Natural killer cell (primary cell): ENCODE results near the gene SOS1. TPM values are rescaled to one million over a fixed set of nuclear protein-coding genes. Genes with fewer than 3 reads are reported as not detected.

ENCODE experiments used
- ATAC-seq, 3 donors: fragments of 150-1000 bp in 2 of 3; fragments of 200-7000 bp in 1 of 3; cut with Tn5 transposase; 1 replicate in 1 of 3; 2 replicates in 2 of 3; pipeline ENCODE4 v1.10.0; 2021; ENCODE audit warnings: mild to moderate bottlenecking in 2 of 3, moderate library complexity in 2 of 3
- DNase-seq, 2 donors: peaks; one replicate each; pipeline versions ENCODE4 v3.0.0 to v3.0.0-alpha.2; 2013 to 2021; ENCODE audit warnings: mixed read lengths in 1 of 2
- H3K27ac ChIP-seq: one replicate; pipeline ENCODE4 v1.5.1; 2013; ENCODE audit warnings: mild to moderate bottlenecking, low read length
- H3K27me3 ChIP-seq: one replicate; pipeline ENCODE4 v1.6.1; 2013; ENCODE audit warnings: low read length; ENCODE audit not compliant: control insufficient read depth, insufficient read depth
- H3K36me3 ChIP-seq: one replicate; pipeline ENCODE4 v1.6.1; 2013; ENCODE audit warnings: low read length; ENCODE audit not compliant: control insufficient read depth, insufficient read depth
- H3K4me1 ChIP-seq: one replicate; pipeline ENCODE4 v1.6.1; 2013; ENCODE audit warnings: low read length; ENCODE audit not compliant: control insufficient read depth, insufficient read depth
- H3K4me3 ChIP-seq: one replicate; pipeline ENCODE4 v1.5.1; 2013; ENCODE audit warnings: low read length
- H3K9me3 ChIP-seq: one replicate; pipeline ENCODE4 v1.6.1; 2013; ENCODE audit warnings: low read length; ENCODE audit not compliant: control insufficient read depth, insufficient read depth
- H3K27ac Mint-ChIP-seq, 2 donors: one replicate each; pipeline ENCODE4 v1.8.0; 2022; ENCODE audit warnings: mild to moderate bottlenecking in 2 of 2, mixed read lengths in 2 of 2, moderate library complexity in 1 of 2
- H3K27me3 Mint-ChIP-seq, 2 donors: one replicate each; pipeline ENCODE4 v1.8.0; 2022; ENCODE audit warnings: low read depth in 2 of 2, mixed read lengths in 2 of 2
- H3K36me3 Mint-ChIP-seq: one replicate; pipeline ENCODE4 v1.8.0; 2022; ENCODE audit warnings: mixed read lengths
- H3K4me1 Mint-ChIP-seq, 2 donors: one replicate each; pipeline ENCODE4 v1.8.0; 2022; ENCODE audit warnings: mixed read lengths in 2 of 2
- H3K4me3 Mint-ChIP-seq: one replicate; pipeline ENCODE4 v1.8.0; 2022; ENCODE audit warnings: mild to moderate bottlenecking, moderate library complexity, mixed read lengths
- H3K9me3 Mint-ChIP-seq, 2 donors: one replicate each; pipeline ENCODE4 v1.8.0; 2022; ENCODE audit warnings: mixed read lengths in 2 of 2
- WGBS: methylation state at CpG from one replicate; pipeline ENCODE4 v1.1.7; 2013; ENCODE audit warnings: missing lambda C conversion rate; ENCODE audit not compliant: insufficient coverage; 5-methylcytosine and 5-hydroxymethylcytosine counted together
- intact Hi-C: fragments of 100-400 bp; cut with micrococcal nuclease; formaldehyde crosslinking; loops from one replicate; pipeline ENCODE4 v1.14.2; 2022
- total RNA-seq, 4 donors: library from RNA; stranded (reverse); fragments of 120-200 nt in 1 of 4; gene quantifications; one replicate each; pipeline versions ENCODE4 v1.2.3 to v1.2.4, GENCODE V29; 2013 to 2022
- TF ChIP-seq, protein P1 (sequence below): fragments of 200-600 bp; IDR thresholded peaks from one replicate; pipeline ENCODE4 v1.8.0; 2022; ENCODE audit warnings: antibody characterized with exemption

The SOS1 gene
- total RNA-seq, 3 donors from 2014 or later (not counting 1 experiment from before 2014, with no cell fraction given): 32.6 to 73.9 (median 52.7) TPM

- no peak for ATAC-seq
- no peaks in the 10 kb centered on the region for H3K36me3 Mint-ChIP-seq
- intact Hi-C loops: no loop called here
- peak overlapping the region; percentile 23 for H3K4me3 Mint-ChIP-seq
- H3K4me1 Mint-ChIP-seq: peaks cover 57% of the 10 kb centered on the region in 2 donors
- no peaks in the 10 kb centered on the region for H3K27me3 ChIP-seq
- WGBS: no CpG with 5 or more reads among the region's 1 CpG
- H3K9me3 ChIP-seq: no peaks in the 10 kb centered on the region
- H3K27ac ChIP-seq: no peak overlapping the region
- H3K9me3 Mint-ChIP-seq: no peaks in the 10 kb centered on the region
- H3K4me3 ChIP-seq: no peak overlapping the region
- no peaks in the 10 kb centered on the region for H3K36me3 ChIP-seq
- H3K27ac Mint-ChIP-seq: peak overlapping the region; percentile 77 to 79
- no peak for DNase-seq
- H3K4me1 ChIP-seq: peaks cover 11% of the 10 kb centered on the region
- no peaks in the 10 kb centered on the region for H3K27me3 Mint-ChIP-seq
- TF ChIP-seq, protein P1, sequence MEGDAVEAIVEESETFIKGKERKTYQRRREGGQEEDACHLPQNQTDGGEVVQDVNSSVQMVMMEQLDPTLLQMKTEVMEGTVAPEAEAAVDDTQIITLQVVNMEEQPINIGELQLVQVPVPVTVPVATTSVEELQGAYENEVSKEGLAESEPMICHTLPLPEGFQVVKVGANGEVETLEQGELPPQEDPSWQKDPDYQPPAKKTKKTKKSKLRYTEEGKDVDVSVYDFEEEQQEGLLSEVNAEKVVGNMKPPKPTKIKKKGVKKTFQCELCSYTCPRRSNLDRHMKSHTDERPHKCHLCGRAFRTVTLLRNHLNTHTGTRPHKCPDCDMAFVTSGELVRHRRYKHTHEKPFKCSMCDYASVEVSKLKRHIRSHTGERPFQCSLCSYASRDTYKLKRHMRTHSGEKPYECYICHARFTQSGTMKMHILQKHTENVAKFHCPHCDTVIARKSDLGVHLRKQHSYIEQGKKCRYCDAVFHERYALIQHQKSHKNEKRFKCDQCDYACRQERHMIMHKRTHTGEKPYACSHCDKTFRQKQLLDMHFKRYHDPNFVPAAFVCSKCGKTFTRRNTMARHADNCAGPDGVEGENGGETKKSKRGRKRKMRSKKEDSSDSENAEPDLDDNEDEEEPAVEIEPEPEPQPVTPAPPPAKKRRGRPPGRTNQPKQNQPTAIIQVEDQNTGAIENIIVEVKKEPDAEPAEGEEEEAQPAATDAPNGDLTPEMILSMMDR: no peak
These were observed 25.2 kb downstream of the SOS1 start for GRCh38 chr2:39095624-39096023.

DNA sequence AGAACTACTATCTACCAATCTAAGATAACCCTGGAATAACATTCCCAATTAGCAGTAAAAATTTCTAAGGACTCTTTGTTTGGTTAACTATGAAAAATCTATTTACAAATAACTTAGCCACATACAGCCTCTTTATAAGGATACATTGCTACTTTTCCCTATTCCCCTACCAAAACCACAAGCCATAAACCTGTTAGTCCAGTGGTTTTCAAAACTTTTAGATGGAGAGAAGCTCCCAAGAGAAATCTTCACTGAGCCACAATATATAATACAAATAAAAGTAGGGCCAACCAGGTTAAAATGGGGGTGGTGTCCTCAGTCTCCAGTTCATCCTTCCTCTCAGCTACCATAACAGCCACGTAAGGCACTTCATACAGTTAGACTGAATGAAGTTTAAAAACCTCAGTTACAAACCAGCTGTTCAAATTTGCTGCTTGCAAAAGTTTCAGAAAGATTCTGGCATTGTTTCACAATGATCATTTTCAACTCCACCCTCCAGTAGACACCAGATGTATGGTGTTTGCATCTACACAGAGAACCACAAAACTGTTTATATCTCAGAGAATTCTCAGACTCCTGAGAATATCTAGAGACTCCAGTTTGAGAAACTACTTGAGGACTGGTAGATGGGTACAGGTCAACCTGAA is 26.0 kb downstream of the SOS1 start:
- TF ChIP-seq, protein P1: no peak
- Mint-ChIP-seq H3K9me3 (no peaks in the 10 kb centered on the region), H3K36me3 (no peaks in the 10 kb centered on the region), H3K27ac (peak overlapping the region; percentile 77 to 79), H3K4me3 (no peak overlapping the region), H3K4me1 (peaks cover 49% of the 10 kb centered on the region in 2 donors), H3K27me3 (no peaks in the 10 kb centered on the region)
- intact Hi-C loops: no loop called here
- 29% methylated on average over 1 of the region's 1 CpG for WGBS
- DNase-seq (no peak), ATAC-seq (peak in 2 of 3 donors; percentile 29 to 45)
- H3K4me3 ChIP-seq: no peak overlapping the region
- H3K4me1 ChIP-seq: peaks cover 8% of the 10 kb centered on the region
- H3K27ac ChIP-seq: no peak overlapping the region
- H3K36me3 ChIP-seq: no peaks in the 10 kb centered on the region
- H3K9me3 ChIP-seq: no peaks in the 10 kb centered on the region
- H3K27me3 ChIP-seq: no peaks in the 10 kb centered on the region

GRCh38 chr2:39093218-39093898 is 27.5 kb downstream of the SOS1 start:
- peak; percentile 60 to 70 (median 65) for ATAC-seq
- WGBS: 58% methylated on average over 2 of the region's 3 CpGs
- intact Hi-C loops: no loop called here
- H3K4me3 Mint-ChIP-seq: peak overlapping the region; percentile 65
- Histone ChIP-seq H3K27me3 (no peaks in the 10 kb centered on the region), H3K36me3 (no peaks in the 10 kb centered on the region), H3K4me3 (no peak overlapping the region), H3K9me3 (no peaks in the 10 kb centered on the region), H3K27ac (peak overlapping the region; percentile 10), H3K4me1 (peaks cover 4% of the 10 kb centered on the region)
- no peaks in the 10 kb centered on the region for H3K27me3 Mint-ChIP-seq
- H3K4me1 Mint-ChIP-seq: peaks cover 43 to 48% of the 10 kb centered on the region in 2 donors
- no peaks in the 10 kb centered on the region for H3K36me3 Mint-ChIP-seq
- H3K9me3 Mint-ChIP-seq: no peaks in the 10 kb centered on the region
- peak overlapping the region; percentile 35 to 64 for H3K27ac Mint-ChIP-seq
- no peak for DNase-seq
- TF ChIP-seq, protein P1: no peak
